NCI-H2107 treated with DMSO at 0.1 percent for 48 hours (cell line): Measurements from ENCODE around the gene TSEN54.

ENCODE experiments used
- DNase-seq: peaks from one replicate; lab custom pipeline; 2025; ENCODE audit not compliant: unreplicated experiment; lab: John Stamatoyannopoulos, UW

Gene TSEN54

GRCh38 chr17:75503976-75504346 is 12.4 kb upstream of the TSEN54 start:
- DNase-seq = no peak

- no peak for DNase-seq
Observed at GRCh38 chr17:75504347-75505151, 11.8 kb upstream of the TSEN54 start.

- DNase-seq = no peak
Observed at GRCh38 chr17:75505152-75505409, 11.2 kb upstream of the TSEN54 start.

GRCh38 chr17:75505640-75506039 is 10.7 kb upstream of the TSEN54 start:
- no peak for DNase-seq

DNA sequence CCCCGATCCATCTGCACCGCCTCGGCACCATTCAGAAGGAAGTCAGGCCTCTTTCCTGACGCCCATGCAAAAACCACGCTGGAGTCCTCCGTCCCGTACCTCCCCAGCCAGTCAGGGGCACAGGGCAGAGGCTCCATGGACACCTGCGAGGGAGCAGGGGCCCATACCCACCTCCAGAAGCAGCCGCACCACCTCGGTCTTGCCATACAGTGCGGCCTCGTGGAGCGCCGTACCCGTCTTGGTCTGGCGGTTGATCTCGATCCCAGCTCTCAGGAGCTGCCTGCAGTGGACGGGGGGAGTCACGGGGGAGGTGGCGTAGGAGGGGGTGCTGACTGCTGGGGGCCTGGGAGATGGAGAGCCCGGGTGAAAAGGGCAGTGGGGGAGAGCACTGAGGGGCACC is 10.2 kb upstream of the TSEN54 start:
- DNase-seq = no peak

- no peak for DNase-seq
Observed at GRCh38 chr17:75506888-75507287, 9.4 kb upstream of the TSEN54 start.

DNA sequence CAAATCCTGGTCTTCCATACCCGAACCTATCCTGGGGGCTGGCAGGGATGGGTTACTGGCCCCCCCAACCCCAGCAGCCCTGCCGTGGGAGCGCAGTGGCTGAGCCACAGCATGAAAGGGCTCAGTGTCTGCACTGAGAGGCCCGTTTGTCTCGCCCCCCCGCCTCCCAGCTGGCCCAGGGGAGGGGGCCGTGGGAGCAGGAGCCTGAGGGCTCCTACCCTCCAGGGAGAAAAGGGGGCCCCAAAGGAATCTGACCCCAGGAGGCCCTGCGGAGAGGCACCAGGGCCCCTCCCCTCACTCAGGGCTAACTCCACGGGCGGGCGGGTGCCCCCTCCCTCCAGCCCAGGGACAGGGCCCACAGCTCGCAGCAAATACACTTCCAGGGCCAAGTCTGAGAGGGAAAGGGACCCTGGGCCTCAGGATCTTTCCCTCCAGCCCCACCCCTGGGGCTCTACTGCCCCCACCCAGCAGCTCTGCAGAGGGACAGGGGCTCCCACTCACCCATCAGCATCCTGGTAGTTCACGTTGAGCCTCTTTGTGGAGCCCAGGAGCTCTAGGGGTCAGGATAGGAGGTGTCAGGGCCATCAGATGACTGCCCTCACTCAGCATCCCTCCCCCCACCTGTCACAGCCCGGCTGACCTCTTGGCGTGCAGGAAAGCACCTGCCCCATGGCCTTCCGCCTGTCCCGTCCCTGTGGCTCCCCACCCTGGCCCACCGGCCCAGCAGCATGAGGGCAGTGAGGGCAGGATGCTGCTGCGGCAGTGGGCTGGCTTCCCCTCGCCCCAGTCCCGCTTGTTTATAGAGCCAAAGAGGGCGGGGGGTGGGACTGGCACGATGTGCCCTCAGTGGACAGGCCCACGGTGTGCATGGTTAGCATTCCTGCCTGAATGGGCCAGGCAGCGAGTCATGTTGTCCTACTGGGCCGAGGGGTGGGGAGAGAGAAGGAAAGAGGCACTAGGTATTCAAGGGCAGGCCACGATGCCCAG is 8.3 kb upstream of the TSEN54 start:
- DNase-seq = no peak

DNA sequence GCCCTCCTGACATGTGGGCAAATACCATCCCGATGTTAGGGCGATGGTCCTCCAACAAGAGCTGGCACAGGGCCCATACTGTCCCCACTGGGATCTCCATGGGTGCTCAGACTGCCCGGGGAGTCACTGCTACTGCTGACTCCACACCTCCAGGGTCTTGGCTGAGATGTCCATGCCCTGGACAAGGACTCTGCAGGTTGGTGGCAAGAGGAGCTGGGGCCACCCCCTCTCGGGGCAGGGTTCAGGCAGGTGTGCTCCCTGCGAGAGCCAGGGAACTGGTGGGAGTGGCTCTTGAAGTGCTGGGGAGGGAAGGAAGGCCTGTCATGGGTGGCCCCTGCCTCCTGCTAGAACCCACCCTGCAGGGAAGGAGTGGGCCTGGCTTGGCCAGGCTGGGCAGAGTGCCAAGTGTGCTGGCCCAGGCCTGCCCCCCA is 7.4 kb upstream of the TSEN54 start:
- DNase-seq = no peak

- no peak for DNase-seq
Observed at GRCh38 chr17:75509528-75510258, 6.6 kb upstream of the TSEN54 start.

DNA sequence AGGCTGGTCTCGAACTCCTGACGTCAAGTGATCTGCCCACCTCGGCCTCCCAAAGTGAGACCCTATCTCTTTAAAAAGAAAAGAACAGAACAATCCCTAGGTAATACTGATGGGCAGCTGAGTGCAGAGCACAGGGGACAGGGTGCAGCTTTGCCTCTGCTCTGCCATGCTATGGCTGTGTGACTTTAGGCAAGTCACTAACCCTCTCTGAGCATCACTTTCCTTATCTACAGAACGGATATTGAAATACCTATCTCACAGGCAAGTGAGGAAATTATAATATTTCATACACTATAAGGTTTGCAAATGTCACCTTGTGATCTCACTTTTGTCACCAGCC is 5.1 kb upstream of the TSEN54 start:
- no peak for DNase-seq

DNA sequence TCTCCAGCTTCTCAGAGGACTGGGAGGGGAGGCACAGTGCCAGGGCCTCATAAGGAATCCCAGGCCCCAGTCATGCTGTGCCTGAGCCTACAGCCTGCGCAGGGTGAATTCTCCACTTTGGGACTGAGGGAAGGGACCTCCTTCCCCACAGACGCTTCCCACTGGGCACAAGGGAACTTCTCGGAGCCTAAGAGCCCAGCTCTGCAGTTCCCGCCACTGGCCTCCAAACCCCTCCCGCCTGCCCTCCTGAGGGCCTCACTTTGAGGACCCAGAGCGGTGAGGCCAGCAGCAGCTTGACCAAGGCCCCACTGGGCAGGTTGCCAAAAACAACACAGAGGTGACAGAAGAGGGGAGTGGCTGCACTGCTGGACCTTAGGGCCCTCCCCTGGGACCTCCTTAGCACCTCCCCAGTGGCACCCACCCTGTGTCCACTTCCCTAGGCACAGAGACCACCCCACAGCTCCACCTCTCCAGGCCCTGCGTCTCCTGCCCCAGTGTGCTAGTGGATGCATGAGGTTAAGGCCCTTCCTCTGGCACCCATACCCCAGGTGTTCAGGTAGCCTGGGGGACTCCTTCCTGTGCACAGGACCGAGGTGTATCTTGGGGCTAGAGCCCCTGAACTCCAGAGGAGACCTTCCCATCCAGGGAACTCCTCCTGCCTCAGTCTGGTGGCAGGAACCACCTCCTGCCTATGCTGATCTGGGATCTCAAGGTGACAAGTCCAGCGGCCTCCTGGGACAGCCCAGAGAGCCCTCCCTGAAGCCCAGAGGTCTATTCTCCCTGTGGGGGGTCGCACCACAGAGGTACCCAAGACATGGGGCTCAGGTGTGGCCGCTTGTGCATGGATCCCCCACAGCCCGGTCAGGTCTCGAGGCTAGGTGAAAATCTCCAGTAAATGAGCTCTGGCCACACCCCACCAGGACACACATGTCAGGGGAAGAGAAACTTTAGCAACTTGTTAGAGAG is 4.4 kb upstream of the TSEN54 start:
- no peak for DNase-seq

GRCh38 chr17:75512926-75513640 is 3.2 kb upstream of the TSEN54 start:
- no peak for DNase-seq

GRCh38 chr17:75513641-75514000 is 2.7 kb upstream of the TSEN54 start:
- no peak for DNase-seq

- no peak for DNase-seq
Observed at GRCh38 chr17:75514299-75514918, 1.9 kb upstream of the TSEN54 start.

GRCh38 chr17:75514919-75515495 is 1.3 kb upstream of the TSEN54 start:
- DNase-seq = no peak

DNA sequence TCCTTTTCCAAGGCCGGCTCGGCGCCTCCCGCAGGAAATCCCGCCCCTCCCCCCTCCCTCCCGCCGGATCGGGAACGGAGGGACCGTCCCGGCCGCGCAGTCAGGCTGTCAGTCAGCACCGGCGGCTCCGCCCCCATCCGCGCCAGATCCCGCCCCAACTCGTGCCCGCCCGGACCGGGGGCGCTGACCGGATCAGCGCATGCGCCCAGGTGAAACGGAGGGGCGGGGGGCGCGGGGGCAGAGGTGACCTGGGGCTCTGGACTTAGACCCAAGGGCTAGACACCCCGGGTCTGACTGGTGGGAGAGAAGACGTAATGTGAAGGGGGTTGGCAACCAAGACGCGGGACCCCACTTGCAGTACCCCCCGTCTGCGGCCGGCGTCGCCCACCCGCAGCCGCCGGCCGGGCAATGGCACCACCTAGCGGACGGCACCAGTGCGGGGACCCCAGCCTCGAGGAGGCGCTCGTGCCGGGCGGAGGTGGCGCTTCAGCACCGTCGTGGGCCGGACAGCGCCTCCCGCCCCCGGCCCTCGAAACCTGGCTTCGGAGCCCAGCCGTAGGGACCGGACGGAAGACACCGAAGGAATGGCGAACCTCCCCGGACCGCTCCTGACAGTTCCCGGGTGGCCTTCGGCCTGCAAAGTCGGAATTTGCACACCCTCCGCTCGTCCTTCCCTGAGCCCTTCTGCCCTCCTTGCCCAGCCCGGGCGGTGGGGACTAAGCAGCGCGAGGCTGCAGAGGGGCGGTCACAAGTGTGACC is 653 bp upstream of the TSEN54 start, which contains the start of gene CASKIN2:
CASKIN2 (minus strand) TSS at position 42 of the 759 bp plus-strand sequence. CDS start 1,733 bp downstream, outside the sequence.
- peak; percentile 72 for DNase-seq

GRCh38 chr17:75516619-75517296 is 430 bp downstream of the TSEN54 start:
- no peak for DNase-seq
